Uterus (tissue), 4 donors: ENCODE measurements around the gene VPS35. TPM values are rescaled to one million over a fixed set of nuclear protein-coding genes. Genes with fewer than 3 reads are reported as not detected.

Experiments
- DNase-seq, 2 donors: peaks; one replicate each; pipeline ENCODE4 v3.0.0-alpha.2; 2019 to 2020
- H3K27ac ChIP-seq, 2 donors: fragments of 200-600 bp; sonication (generic); 1 replicate in 1 of 2; 2 replicates in 1 of 2; pipeline ENCODE4 v1.5.1; 2016 to 2018
- H3K27me3 ChIP-seq, 2 donors: fragments of 200-600 bp; sonication (generic); one replicate each; pipeline ENCODE4 v1.5.1; 2018 to 2019; ENCODE audit warnings: control low read depth in 1 of 2
- H3K36me3 ChIP-seq, 2 donors: fragments of 200-600 bp; sonication (generic); one replicate each; pipeline ENCODE4 v1.5.1; 2019; ENCODE audit warnings: control low read depth in 1 of 2
- H3K4me1 ChIP-seq, 2 donors: fragments of 200-600 bp; sonication (generic); one replicate each; pipeline ENCODE4 v1.5.1; 2018 to 2019; ENCODE audit warnings: control low read depth in 1 of 2
- H3K4me3 ChIP-seq, 2 donors: fragments of 200-600 bp; sonication (generic); 1 replicate in 1 of 2; 2 replicates in 1 of 2; pipeline ENCODE4 v1.5.1; 2018 to 2019; ENCODE audit warnings: mild to moderate bottlenecking in 1 of 2
- H3K9me3 ChIP-seq, 2 donors: fragments of 200-600 bp; sonication (generic); one replicate each; pipeline ENCODE4 v1.5.1; 2019; ENCODE audit warnings: control low read depth in 1 of 2
- CTCF ChIP-seq, 4 experiments: fragments of 200-600 bp in 2 of 4; fragments of 450-650 bp in 2 of 4; sonication (generic) in 2 of 4; IDR thresholded peaks; one replicate each; pipeline ENCODE4 v1.5.1; 2016 to 2019; ENCODE audit warnings: antibody characterized with exemption in 4 of 4, mild to moderate bottlenecking in 2 of 4, moderate library complexity in 1 of 4
- POLR2A ChIP-seq, 2 donors: fragments of 450-650 bp; IDR thresholded peaks; one replicate each; pipeline ENCODE4 v1.6.1; 2016; ENCODE audit warnings: antibody characterized with exemption in 2 of 2, mild to moderate bottlenecking in 1 of 2, moderate library complexity in 1 of 2
- intact Hi-C: fragments of 100-400 bp; cut with DNase I; formaldehyde crosslinking; loops from one replicate; pipeline ENCODE4 v1.15.1; 2023; ENCODE audit warnings: low total_unique reads
- total RNA-seq, 4 donors: library from RNA; depleted of rRNA in 3 of 4; stranded (reverse); fragments of >200 nt in 3 of 4; gene quantifications; one replicate each; pipeline versions ENCODE4 v1.1.0 to v1.2.4, GENCODE V29; 2014 to 2023
- donor health status: DM: yes; HTN: yes; CAD: no.

The VPS35 gene
- total RNA-seq, 4 donors from 2014 or later = 23.1 to 183 (median 67.4) TPM

DNA sequence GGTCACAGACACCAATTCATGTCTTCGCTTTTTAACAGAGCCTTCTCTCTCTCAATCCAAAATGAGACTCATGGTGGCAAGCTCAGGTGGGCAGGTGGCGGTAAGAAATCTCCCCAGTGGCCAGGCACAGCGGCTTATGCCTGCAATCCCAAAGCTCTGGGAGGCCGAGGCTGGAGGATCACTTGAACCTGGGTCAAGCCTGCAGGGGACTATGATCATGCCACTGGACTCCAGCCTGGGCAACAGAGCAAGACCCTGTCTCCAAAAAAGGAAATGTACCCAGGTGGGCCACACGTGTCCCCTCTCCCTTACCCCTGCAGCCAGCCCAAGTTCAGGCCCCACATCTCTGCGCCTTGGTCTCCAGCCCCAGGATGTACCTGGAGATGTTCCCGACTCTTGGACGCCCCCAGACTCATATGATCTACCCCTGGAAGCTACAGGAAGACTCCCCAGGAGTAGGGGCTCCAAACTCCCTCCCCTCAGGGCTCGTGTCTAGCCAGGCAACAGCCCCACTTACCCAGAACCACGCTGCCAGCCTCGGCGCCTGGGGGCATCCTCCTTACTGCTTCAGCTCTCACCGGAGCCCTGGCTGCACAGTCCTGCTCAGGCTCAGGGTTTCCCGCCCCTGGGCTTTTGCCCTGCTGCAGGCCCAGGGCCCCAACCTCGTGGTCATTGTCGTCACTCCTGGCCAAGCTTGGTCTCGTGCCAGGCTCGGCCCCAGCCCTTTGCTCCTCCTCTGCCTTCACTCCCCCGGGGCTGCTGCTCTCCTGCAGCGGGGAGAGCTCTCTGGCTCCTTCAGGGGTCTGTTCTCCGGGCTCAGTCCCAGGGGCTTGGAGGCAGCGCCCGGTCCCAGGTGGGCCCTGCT lies 42.9 kb upstream of the VPS35 start:
- Histone ChIP-seq H3K4me3 (no peak overlapping the region), H3K27ac (no peak overlapping the region), H3K36me3 (no peaks in the 10 kb centered on the region), H3K9me3 (no peaks in the 10 kb centered on the region), H3K4me1 (no peaks in the 10 kb centered on the region), H3K27me3 (no peaks in the 10 kb centered on the region)
- no peak for TF ChIP-seq CTCF (IDR thresholded peaks at IDR 0.05)
- intact Hi-C loops = no loop called here
- DNase-seq = no peak

- intact Hi-C loops = no loop called here
- no peaks in the 10 kb centered on the region for H3K36me3 ChIP-seq
- H3K27me3 ChIP-seq = no peaks in the 10 kb centered on the region
- no peak for DNase-seq
- no peaks in the 10 kb centered on the region for H3K9me3 ChIP-seq
- H3K4me3 ChIP-seq = no peak overlapping the region
- TF ChIP-seq CTCF (IDR thresholded peaks at IDR 0.05) (no peak), POLR2A (IDR thresholded peaks at IDR 0.05) (no peak)
- no peaks in the 10 kb centered on the region for H3K4me1 ChIP-seq
- no peak overlapping the region for H3K27ac ChIP-seq
Measured at GRCh38 chr16:46730801-46731690, 42.1 kb upstream of the VPS35 start.

DNA sequence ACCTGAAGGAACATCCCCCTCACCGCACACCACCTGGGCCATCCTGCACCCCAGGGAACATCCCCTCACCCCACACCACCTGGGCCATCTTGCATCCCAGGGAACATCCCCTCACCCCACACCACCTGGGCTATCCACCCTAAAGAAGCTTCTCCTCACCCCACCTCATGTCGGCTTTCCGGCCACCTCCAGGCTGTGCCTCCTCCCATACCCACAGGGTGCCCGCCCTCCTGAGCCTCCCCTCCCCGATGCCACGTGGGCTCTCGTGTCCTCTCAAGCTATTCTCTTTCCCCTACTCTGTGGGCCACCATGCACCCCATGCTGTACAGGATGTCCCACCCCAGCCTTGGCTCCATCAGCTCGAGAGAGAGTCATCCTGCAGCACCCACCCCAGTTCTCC lies 41.1 kb upstream of the VPS35 start:
- H3K27me3 ChIP-seq = no peaks in the 10 kb centered on the region
- H3K27ac ChIP-seq = no peak overlapping the region
- H3K4me3 ChIP-seq = no peak overlapping the region
- H3K36me3 ChIP-seq = no peaks in the 10 kb centered on the region
- no peak for TF ChIP-seq POLR2A (IDR thresholded peaks at IDR 0.05)
- TF ChIP-seq CTCF (IDR thresholded peaks at IDR 0.05) = no peak
- DNase-seq = no peak
- H3K4me1 ChIP-seq = no peaks in the 10 kb centered on the region
- H3K9me3 ChIP-seq = no peaks in the 10 kb centered on the region
- intact Hi-C loops = no loop called here

DNA sequence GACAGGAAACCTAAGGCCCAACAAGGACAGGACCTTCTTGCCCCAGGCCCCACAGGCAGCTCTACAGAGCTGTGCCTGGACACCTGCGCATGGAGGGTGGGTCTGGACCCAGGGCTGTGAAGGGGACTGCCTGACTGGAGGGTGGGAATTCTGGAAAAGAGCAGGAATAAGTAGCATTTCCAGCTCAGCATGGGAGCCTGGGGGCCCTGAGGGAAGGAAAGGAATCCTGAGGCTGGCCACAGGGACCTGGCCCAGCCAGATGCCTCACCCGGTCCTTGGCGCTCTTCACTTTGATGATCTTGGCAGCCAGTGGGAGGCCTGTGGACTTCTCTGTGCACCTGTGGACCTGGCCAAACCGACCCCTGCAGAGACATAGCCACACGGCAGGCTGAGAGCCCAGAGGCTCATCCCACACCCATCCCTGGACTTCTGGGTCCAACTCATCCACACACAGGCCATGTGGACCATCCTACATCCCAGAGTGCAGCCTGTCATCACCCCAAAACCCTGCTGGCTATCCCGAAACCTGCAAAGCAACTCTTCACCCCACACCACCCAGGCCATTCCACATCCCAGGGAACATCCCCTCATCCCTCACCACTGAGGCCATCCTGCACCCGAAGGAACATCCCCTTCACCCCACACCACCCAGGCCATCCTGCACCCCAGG lies 40.5 kb upstream of the VPS35 start:
- intact Hi-C loops = no loop called here
- DNase-seq = no peak
- no peaks in the 10 kb centered on the region for H3K4me1 ChIP-seq
- no peaks in the 10 kb centered on the region for H3K9me3 ChIP-seq
- no peak overlapping the region for H3K4me3 ChIP-seq
- H3K36me3 ChIP-seq = no peaks in the 10 kb centered on the region
- no peaks in the 10 kb centered on the region for H3K27me3 ChIP-seq
- TF ChIP-seq POLR2A (IDR thresholded peaks at IDR 0.05) = no peak
- no peak for TF ChIP-seq CTCF (IDR thresholded peaks at IDR 0.05)
- no peak overlapping the region for H3K27ac ChIP-seq
